WTC11 (cell line): ENCODE measurements around the gene EVI5L.

Experiments
- ATF2 ChIP-seq: sonication (generic); formaldehyde crosslinking; IDR thresholded peaks from 2 replicates; pipeline ENCODE4 v1.8.1; 2022; ENCODE audit warnings: low read depth, missing genetic modification reagents, borderline replicate concordance
- FOXK1 ChIP-seq: sonication (generic); formaldehyde crosslinking; IDR thresholded peaks from 2 replicates; pipeline ENCODE4 v1.8.0; 2022; ENCODE audit warnings: mild to moderate bottlenecking, moderate library complexity, missing genetic modification reagents
- SOX15 ChIP-seq: fragments of 250-450 bp; sonication (Bioruptor Pico); IDR thresholded peaks from 2 replicates; pipeline ENCODE4 v1.9.0; 2021; ENCODE audit warnings: mild to moderate bottlenecking
- SP1 ChIP-seq: sonication (generic); formaldehyde crosslinking; conservative IDR thresholded peaks from 2 replicates; pipeline ENCODE4 v1.8.1; 2022; ENCODE audit warnings: missing genetic modification reagents
- TCF7 ChIP-seq: sonication (generic); formaldehyde crosslinking; IDR thresholded peaks from 2 replicates; pipeline ENCODE4 v1.8.0; 2022; ENCODE audit warnings: mild to moderate bottlenecking, low read depth, missing genetic modification reagents, moderate library complexity
- TEAD4 ChIP-seq: sonication (generic); formaldehyde crosslinking; IDR thresholded peaks from 2 replicates; pipeline ENCODE4 v1.8.0; 2022; ENCODE audit warnings: mild to moderate bottlenecking, missing genetic modification reagents
- TP53 ChIP-seq: sonication (generic); formaldehyde crosslinking; IDR thresholded peaks from 2 replicates; pipeline ENCODE4 v1.8.1; 2023; ENCODE audit warnings: mild to moderate bottlenecking, missing genetic modification reagents
- ZBTB43 ChIP-seq: sonication (generic); formaldehyde crosslinking; IDR thresholded peaks from 2 replicates; pipeline ENCODE4 v1.8.1; 2023; ENCODE audit warnings: mild to moderate bottlenecking, missing genetic modification reagents
- ZNF671 ChIP-seq: fragments of 250-450 bp; sonication (Bioruptor Pico); IDR thresholded peaks from 2 replicates; pipeline ENCODE4 v1.8.0; 2021; ENCODE audit warnings: mild to moderate bottlenecking
- TF ChIP-seq, protein P1 (sequence below): fragments of 200-600 bp; IDR thresholded peaks from 2 replicates; pipeline ENCODE4 v1.8.0; 2022; ENCODE audit warnings: antibody characterized with exemption
- TF ChIP-seq, protein P2 (sequence below): sonication (generic); formaldehyde crosslinking; IDR thresholded peaks from 2 replicates; pipeline ENCODE4 v1.8.0; 2022; ENCODE audit warnings: mild to moderate bottlenecking, missing genetic modification reagents
- TF ChIP-seq, protein P3 (sequence below): sonication (generic); formaldehyde crosslinking; IDR thresholded peaks from 2 replicates; pipeline ENCODE4 v1.8.1; 2023; ENCODE audit warnings: mild to moderate bottlenecking, missing genetic modification reagents, borderline replicate concordance

- no peak for TF ChIP-seq ZBTB43
- no peak for TF ChIP-seq TCF7
- TF ChIP-seq, protein P1, sequence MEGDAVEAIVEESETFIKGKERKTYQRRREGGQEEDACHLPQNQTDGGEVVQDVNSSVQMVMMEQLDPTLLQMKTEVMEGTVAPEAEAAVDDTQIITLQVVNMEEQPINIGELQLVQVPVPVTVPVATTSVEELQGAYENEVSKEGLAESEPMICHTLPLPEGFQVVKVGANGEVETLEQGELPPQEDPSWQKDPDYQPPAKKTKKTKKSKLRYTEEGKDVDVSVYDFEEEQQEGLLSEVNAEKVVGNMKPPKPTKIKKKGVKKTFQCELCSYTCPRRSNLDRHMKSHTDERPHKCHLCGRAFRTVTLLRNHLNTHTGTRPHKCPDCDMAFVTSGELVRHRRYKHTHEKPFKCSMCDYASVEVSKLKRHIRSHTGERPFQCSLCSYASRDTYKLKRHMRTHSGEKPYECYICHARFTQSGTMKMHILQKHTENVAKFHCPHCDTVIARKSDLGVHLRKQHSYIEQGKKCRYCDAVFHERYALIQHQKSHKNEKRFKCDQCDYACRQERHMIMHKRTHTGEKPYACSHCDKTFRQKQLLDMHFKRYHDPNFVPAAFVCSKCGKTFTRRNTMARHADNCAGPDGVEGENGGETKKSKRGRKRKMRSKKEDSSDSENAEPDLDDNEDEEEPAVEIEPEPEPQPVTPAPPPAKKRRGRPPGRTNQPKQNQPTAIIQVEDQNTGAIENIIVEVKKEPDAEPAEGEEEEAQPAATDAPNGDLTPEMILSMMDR, result no peak
- TF ChIP-seq ATF2, result no peak
- TF ChIP-seq SOX15 (CRISPR knock-in tag), result no peak
- TF ChIP-seq, protein P2, sequence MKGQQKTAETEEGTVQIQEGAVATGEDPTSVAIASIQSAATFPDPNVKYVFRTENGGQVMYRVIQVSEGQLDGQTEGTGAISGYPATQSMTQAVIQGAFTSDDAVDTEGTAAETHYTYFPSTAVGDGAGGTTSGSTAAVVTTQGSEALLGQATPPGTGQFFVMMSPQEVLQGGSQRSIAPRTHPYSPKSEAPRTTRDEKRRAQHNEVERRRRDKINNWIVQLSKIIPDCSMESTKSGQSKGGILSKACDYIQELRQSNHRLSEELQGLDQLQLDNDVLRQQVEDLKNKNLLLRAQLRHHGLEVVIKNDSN (CRISPR knock-in tag), result no peak
- TF ChIP-seq, protein P3, sequence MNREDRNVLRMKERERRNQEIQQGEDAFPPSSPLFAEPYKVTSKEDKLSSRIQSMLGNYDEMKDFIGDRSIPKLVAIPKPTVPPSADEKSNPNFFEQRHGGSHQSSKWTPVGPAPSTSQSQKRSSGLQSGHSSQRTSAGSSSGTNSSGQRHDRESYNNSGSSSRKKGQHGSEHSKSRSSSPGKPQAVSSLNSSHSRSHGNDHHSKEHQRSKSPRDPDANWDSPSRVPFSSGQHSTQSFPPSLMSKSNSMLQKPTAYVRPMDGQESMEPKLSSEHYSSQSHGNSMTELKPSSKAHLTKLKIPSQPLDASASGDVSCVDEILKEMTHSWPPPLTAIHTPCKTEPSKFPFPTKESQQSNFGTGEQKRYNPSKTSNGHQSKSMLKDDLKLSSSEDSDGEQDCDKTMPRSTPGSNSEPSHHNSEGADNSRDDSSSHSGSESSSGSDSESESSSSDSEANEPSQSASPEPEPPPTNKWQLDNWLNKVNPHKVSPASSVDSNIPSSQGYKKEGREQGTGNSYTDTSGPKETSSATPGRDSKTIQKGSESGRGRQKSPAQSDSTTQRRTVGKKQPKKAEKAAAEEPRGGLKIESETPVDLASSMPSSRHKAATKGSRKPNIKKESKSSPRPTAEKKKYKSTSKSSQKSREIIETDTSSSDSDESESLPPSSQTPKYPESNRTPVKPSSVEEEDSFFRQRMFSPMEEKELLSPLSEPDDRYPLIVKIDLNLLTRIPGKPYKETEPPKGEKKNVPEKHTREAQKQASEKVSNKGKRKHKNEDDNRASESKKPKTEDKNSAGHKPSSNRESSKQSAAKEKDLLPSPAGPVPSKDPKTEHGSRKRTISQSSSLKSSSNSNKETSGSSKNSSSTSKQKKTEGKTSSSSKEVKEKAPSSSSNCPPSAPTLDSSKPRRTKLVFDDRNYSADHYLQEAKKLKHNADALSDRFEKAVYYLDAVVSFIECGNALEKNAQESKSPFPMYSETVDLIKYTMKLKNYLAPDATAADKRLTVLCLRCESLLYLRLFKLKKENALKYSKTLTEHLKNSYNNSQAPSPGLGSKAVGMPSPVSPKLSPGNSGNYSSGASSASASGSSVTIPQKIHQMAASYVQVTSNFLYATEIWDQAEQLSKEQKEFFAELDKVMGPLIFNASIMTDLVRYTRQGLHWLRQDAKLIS, result no peak
- TF ChIP-seq TEAD4 (CRISPR knock-in tag), result no peak
- no peak for TF ChIP-seq TP53
- TF ChIP-seq SP1 (CRISPR knock-in tag), result no peak
- TF ChIP-seq FOXK1, result no peak
- no peak for TF ChIP-seq ZNF671 (CRISPR knock-in tag)
Observed at GRCh38 chr19:7873304-7874075, 43.5 kb downstream of the EVI5L start.
